Ascending aorta (tissue), 2 donors: ENCODE data around the gene UXS1. TPM values are rescaled to one million over a fixed set of nuclear protein-coding genes. Genes with fewer than 3 reads are reported as not detected.

ENCODE experiments used
- DNase-seq, 2 donors: peaks; one replicate each; pipeline ENCODE4 v3.0.0-alpha.2; 2019; ENCODE audit warnings: low spot score in 2 of 2
- H3K27ac ChIP-seq, 2 donors: fragments of 200-600 bp; sonication (generic); one replicate each; pipeline ENCODE4 v1.5.1; 2016 to 2017; ENCODE audit warnings: mild to moderate bottlenecking in 1 of 2
- H3K27me3 ChIP-seq: fragments of 200-600 bp; sonication (generic); one replicate; pipeline ENCODE4 v1.5.1; 2017
- H3K36me3 ChIP-seq, 2 donors: fragments of 200-600 bp; sonication (generic); one replicate each; pipeline ENCODE4 v1.5.1; 2016
- H3K4me1 ChIP-seq, 2 donors: fragments of 200-600 bp; sonication (generic); one replicate each; pipeline ENCODE4 v1.5.1; 2016 to 2017; ENCODE audit warnings: mild to moderate bottlenecking in 1 of 2
- H3K4me3 ChIP-seq, 2 donors: fragments of 200-600 bp; sonication (generic); one replicate each; pipeline ENCODE4 v1.5.1; 2016 to 2017; ENCODE audit warnings: mild to moderate bottlenecking in 1 of 2
- H3K9me3 ChIP-seq, 2 donors: fragments of 200-600 bp; sonication (generic); one replicate each; pipeline ENCODE4 v1.5.1; 2016
- intact Hi-C: fragments of 100-400 bp; cut with DNase I; formaldehyde crosslinking; loops from one replicate; pipeline ENCODE4 v1.15.1; 2023
- total RNA-seq: library from RNA; depleted of rRNA; stranded (reverse); fragments of >200 nt; gene quantifications from one replicate; pipeline ENCODE4 v1.1.0, GENCODE V29; 2016
- TF ChIP-seq, protein P1 (sequence below), 3 experiments: fragments of 200-600 bp in 2 of 3; fragments of 450-650 bp in 1 of 3; sonication (generic) in 2 of 3; IDR thresholded peaks; one replicate each; pipeline ENCODE4 v1.5.1; 2016 to 2019; ENCODE audit warnings: antibody characterized with exemption in 3 of 3, mild to moderate bottlenecking in 1 of 3, moderate library complexity in 1 of 3

UXS1 gene
- total RNA-seq, 1 donor from 2014 or later, result 146 TPM

- no peaks in the 10 kb centered on the region for H3K27me3 ChIP-seq
- H3K27ac ChIP-seq, result no peak overlapping the region
- TF ChIP-seq, protein P1, sequence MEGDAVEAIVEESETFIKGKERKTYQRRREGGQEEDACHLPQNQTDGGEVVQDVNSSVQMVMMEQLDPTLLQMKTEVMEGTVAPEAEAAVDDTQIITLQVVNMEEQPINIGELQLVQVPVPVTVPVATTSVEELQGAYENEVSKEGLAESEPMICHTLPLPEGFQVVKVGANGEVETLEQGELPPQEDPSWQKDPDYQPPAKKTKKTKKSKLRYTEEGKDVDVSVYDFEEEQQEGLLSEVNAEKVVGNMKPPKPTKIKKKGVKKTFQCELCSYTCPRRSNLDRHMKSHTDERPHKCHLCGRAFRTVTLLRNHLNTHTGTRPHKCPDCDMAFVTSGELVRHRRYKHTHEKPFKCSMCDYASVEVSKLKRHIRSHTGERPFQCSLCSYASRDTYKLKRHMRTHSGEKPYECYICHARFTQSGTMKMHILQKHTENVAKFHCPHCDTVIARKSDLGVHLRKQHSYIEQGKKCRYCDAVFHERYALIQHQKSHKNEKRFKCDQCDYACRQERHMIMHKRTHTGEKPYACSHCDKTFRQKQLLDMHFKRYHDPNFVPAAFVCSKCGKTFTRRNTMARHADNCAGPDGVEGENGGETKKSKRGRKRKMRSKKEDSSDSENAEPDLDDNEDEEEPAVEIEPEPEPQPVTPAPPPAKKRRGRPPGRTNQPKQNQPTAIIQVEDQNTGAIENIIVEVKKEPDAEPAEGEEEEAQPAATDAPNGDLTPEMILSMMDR (IDR thresholded peaks at IDR 0.05), result no peak
- H3K4me1 ChIP-seq, result no peaks in the 10 kb centered on the region
- H3K36me3 ChIP-seq, result peaks cover 0 to 22% of the 10 kb centered on the region in 2 donors
- H3K4me3 ChIP-seq, result no peak overlapping the region
- intact Hi-C loops, result no loop called here
- no peak for DNase-seq
- H3K9me3 ChIP-seq, result no peaks in the 10 kb centered on the region
These were observed 103.0 kb downstream of the UXS1 start for GRCh38 chr2:106090916-106091618.

GRCh38 chr2:106089611-106090010 is 104.5 kb downstream of the UXS1 start:
- H3K36me3 ChIP-seq, result peaks cover 0 to 14% of the 10 kb centered on the region in 2 donors
- intact Hi-C loops, result no loop called here
- TF ChIP-seq, protein P1 (IDR thresholded peaks at IDR 0.05), result no peak
- H3K27me3 ChIP-seq, result no peaks in the 10 kb centered on the region
- no peak for DNase-seq
- H3K4me1 ChIP-seq, result no peaks in the 10 kb centered on the region
- H3K27ac ChIP-seq, result no peak overlapping the region
- H3K9me3 ChIP-seq, result no peaks in the 10 kb centered on the region
- no peak overlapping the region for H3K4me3 ChIP-seq

- intact Hi-C loops, result loop anchor here (2.0 kb wide), 1 partner anchor 509 kb away; no protein-coding TSS in a partner anchor
- Histone ChIP-seq H3K27me3 (no peaks in the 10 kb centered on the region), H3K27ac (no peak overlapping the region), H3K4me3 (no peak overlapping the region), H3K4me1 (no peaks in the 10 kb centered on the region), H3K9me3 (no peaks in the 10 kb centered on the region), H3K36me3 (no peaks in the 10 kb centered on the region)
- TF ChIP-seq, protein P1 (IDR thresholded peaks at IDR 0.05), result peak; percentile 25 to 41 (median 29)
- no peak for DNase-seq
These were observed 108.7 kb downstream of the UXS1 start for GRCh38 chr2:106085181-106085940.

DNA sequence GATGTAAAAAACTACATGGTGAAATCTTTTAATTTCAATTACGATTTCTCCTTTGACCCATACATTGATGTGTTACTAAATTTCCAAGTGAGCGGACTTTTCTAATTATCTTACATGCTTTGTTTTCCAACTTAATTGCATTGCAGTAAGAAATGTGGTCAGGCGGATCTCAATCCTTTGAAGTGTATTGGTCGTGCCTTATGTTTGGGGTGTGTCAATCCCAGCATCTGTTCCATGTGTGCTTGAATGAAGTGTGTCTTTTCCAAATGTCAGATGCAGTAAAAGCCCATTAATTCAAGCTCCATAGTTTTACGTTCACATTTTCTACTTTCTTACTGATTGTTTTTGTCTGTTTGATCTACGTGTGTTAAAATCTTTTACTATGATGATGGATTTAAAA is 113.1 kb downstream of the UXS1 start:
- H3K27ac ChIP-seq, result no peak overlapping the region
- H3K4me1 ChIP-seq, result no peaks in the 10 kb centered on the region
- H3K36me3 ChIP-seq, result no peaks in the 10 kb centered on the region
- intact Hi-C loops, result no loop called here
- H3K4me3 ChIP-seq, result no peak overlapping the region
- H3K9me3 ChIP-seq, result no peaks in the 10 kb centered on the region
- no peak for DNase-seq
- TF ChIP-seq, protein P1 (IDR thresholded peaks at IDR 0.05), result no peak
- H3K27me3 ChIP-seq, result no peaks in the 10 kb centered on the region

- Histone ChIP-seq H3K4me3 (no peak overlapping the region), H3K27ac (no peak overlapping the region), H3K4me1 (no peaks in the 10 kb centered on the region), H3K27me3 (no peaks in the 10 kb centered on the region), H3K36me3 (no peaks in the 10 kb centered on the region), H3K9me3 (no peaks in the 10 kb centered on the region)
- TF ChIP-seq, protein P1 (IDR thresholded peaks at IDR 0.05), result no peak
- intact Hi-C loops, result no loop called here
- no peak for DNase-seq
These were observed 116.0 kb downstream of the UXS1 start for GRCh38 chr2:106078096-106078495.
